ENCODE results near the gene MCF2L. TPM values are rescaled to one million over a fixed set of nuclear protein-coding genes. Genes with fewer than 3 reads are reported as not detected.

The MCF2L gene
- total RNA-seq, 1 donor from 2014 or later = 8.3 TPM

DNA sequence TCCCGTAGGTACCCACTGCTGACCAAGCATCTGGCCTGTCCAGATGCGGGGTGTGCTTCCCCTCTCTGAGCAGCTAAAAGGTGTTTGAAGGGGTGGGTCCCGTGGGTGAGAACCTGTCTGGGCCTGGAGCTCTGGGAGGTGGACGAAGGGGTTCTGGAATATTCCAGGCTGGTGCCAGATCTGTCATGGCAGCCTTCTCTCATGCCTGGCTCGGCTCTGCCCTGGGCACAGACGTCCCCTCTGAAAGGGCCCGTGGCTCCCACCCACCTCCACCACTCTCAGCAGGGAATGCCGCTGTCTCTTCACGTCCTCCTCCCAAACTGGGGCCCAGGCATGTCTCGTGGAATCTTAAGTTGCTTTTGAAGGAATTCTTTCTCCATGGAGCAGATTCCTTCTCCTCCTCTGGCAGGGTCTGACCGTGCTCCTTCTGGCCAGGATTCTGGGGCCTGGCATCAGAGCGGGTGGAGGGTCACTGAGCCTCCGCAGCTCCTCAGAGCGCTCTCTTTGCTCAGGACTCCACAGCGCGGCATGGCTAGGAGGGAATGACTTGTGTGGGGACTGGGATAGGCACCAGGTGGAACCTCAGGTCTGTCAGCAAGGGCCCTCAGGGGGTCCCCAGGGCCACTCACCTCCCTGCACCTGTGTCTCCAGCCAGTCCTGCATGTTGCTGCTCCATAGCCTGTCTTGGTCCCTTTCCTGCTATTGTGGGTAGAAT is 5.9 kb upstream of the MCF2L start:
- no peak for DNase-seq (ENCODE audit: low read depth)

DNA sequence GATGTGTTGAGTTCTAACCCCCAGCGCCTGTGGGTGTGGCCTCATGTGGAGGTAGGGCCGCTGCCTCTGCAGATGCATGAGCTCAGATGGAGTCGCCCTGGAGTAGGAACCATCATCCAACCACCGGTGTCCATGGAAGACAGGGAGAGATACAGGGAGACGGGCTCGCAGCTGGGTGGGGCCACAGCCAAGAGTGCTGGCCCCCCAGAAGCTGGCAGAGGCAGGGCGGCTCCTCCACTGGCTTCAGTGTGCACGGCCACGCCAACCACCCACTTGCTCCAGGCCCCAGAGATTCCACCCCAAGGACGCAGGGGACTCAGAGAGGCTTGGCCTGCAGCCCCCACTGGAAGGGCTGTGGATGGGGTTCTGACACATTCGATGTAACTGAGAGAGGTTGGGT is 5.4 kb upstream of the MCF2L start:
- DNase-seq (ENCODE audit: low read depth) = no peak

DNA sequence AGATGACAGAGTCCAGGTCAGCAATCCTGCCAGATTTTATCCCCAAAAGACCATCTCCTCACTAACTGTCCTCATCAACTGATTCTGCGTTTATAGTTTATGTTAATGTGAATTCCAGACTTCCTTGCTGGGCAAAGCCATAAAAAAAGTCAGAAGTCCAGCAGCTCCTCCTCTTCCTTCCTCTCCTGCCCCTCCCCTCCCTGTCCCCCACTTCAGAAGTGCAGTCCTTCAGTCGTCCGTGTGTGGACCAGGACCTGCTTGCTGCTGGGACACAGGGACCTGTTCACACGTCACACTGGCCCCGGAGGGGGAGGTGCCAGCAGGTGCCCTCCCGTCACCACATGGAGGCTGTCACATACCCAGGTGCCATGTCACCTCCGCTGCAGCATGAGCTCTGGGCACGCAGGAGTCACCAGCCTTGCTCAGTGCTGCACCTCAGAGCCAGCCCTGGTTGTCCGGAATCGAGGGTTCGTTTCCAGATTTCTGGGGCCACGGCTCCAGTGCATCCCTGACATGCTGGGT is 4.0 kb upstream of the MCF2L start:
- DNase-seq (ENCODE audit: low read depth) = no peak

DNA sequence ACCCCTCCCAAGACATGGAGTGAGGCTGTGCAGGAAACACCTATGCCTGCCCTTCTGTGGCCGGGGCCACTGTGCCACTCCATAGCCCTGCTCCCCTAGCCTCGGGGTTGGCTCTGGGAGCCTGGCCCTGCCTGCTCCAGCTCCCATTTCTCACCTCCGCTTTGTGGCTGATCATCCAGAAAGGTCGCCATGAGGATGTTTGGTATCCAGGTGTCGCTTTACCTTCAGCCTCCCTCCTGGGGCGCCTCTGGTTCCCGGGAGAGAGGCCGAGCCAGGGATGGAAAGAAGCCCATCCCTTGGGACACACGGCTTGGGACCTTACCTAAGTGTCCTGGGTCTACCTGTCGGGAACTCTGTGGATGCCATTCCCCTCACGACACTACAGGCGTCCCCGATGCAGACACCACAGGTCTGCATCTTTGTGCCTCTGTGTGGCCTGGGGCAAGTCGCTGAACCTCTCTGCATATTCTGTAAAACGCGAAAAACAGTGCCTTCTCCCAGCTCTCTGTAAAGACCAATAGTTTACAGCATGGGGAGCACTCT is 3.4 kb upstream of the MCF2L start:
- no peak for DNase-seq (ENCODE audit: low read depth)

GRCh38 chr13:112966776-112967175 is 2.2 kb upstream of the MCF2L start:
- no peak for DNase-seq (ENCODE audit: low read depth)

GRCh38 chr13:112967686-112968379 is 1.2 kb upstream of the MCF2L start:
- no peak for DNase-seq (ENCODE audit: low read depth)

- DNase-seq (ENCODE audit: low read depth) = no peak
Measured at GRCh38 chr13:112968380-112968909, 569 bp upstream of the MCF2L start.

GRCh38 chr13:112969692-112970338 is 801 bp downstream of the MCF2L start:
- DNase-seq (ENCODE audit: low read depth) = no peak

DNA sequence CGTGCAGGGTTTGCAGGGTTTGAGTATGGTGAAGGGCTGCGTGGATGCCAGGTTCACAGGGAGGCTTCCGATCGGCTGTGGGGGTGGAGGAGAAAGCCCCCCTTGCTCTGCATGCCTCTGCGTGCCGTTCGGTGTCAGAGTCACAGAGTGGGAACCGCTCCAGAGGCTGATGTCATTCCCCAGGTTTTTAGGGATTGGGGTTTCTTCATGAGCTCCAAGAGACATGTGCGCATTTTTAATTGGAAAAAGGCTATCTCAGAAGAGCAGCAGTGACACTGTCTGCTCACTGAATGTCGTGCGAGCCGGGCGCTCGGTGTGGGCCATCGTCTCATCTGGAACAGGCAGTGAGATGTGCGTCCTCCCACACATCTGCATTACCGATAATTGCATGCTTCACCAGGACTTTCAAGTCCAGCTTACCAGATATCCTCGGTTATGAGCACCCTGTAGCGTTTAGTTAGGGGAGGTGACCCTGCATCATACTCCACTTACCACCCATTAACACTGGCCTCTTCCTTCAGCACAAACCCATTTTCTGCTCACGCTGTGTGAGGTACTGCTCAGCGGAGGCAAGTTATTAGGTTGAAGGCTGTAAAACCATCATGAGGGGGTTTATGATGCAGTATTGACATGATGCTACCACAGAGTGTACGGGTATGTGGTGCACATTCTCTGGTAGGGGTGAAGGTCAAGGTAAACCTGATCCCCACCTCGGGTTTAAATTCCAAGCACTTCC is 1.7 kb downstream of the MCF2L start:
- DNase-seq (ENCODE audit: low read depth) = no peak

DNA sequence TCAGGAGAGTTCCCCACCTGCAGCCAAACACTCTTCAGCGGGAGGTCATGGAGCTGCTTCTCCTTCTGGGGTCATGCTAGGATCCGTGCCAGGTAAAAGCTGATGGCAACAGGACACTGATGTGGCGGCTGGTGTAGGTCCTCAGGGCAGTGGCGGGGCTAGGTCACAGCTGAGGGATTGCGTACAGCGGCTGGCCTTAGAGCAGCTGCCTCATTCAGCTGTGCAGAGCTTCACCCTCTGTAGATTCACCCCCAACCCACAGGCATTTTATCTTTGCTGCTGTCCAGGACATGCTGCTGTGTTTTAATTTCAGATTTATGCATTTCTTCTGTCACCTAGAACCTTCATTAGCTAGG is 2.3 kb downstream of the MCF2L start:
- no peak for DNase-seq (ENCODE audit: low read depth)

DNA sequence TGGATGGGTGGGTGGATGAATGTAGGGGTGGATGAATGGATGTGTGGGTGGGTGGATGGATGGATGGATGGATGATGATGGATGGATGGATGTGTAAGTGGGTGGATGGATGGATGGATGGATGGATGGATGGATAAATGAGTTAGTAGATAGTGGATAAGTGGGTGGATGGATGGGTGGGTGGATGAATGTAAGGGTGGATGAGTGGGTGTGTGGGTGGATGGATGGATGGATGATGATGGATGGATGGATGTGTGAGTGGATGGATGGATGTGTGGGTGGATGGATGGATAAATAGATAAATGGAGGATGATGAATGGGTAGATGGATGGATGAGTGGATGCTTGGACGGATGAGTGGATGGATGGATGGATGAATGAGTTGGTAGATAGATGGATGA is 3.2 kb downstream of the MCF2L start:
- DNase-seq (ENCODE audit: low read depth) = no peak

DNA sequence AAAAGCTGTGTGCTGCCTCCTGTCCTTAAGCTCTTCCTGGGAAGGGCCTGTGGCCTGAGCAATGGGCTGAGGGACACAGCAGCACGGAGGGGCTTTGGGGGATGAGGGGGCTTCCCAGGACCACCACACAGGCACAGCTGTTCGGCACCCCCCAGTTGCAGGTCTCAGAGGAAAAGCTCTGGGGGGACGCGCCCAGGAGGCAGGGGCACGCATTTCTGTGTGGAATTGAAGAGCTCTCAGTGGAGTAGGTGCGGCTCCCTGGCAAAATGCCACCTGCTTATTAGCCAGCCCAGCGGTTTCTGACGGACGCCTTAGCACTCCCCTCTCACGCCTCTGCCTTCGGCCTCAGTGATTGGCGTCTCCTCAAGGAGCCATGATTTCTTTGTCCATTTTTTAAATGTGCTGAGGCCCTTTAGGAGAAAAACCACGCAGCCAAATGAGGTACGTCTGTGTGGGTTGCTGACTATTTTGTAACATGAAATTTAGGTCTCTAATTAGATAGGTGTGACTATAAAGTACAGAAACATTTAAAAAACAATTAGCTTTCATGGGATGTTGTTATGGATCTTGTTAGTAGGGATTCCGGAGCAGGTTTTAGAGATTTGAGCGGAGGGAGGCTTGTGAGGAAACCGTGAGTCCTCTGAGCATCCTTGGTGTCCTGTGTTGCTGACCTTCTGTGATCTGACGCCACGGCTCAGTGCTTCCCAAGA is 4.0 kb downstream of the MCF2L start:
- DNase-seq (ENCODE audit: low read depth) = no peak

GRCh38 chr13:112973577-112973951 is 4.5 kb downstream of the MCF2L start:
- DNase-seq (ENCODE audit: low read depth) = no peak

DNA sequence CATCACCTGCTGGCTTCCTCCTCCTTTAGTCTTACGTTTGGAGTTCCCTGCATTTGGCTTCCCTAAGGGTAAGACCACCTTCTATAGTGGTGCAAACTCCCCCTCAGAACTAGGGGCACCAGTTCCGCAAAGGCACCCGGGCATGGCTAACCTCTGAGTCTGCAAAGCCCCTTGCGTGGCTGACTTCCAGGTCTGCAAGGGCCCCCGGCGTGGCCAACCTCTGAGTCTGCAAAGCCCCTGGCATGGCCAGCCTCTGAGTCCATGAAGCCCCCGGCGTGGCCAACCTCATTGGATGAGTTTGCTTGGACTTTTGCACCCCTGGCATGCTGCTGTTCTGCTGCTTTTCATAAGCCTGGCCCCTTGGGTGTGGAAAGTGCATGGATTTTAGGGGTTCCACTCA is 5.1 kb downstream of the MCF2L start:
- DNase-seq (ENCODE audit: low read depth) = no peak

- DNase-seq (ENCODE audit: low read depth) = no peak
Measured at GRCh38 chr13:112974671-112975070, 5.7 kb downstream of the MCF2L start.

GRCh38 chr13:112975401-112975939 is 6.5 kb downstream of the MCF2L start:
- no peak for DNase-seq (ENCODE audit: low read depth)

DNA sequence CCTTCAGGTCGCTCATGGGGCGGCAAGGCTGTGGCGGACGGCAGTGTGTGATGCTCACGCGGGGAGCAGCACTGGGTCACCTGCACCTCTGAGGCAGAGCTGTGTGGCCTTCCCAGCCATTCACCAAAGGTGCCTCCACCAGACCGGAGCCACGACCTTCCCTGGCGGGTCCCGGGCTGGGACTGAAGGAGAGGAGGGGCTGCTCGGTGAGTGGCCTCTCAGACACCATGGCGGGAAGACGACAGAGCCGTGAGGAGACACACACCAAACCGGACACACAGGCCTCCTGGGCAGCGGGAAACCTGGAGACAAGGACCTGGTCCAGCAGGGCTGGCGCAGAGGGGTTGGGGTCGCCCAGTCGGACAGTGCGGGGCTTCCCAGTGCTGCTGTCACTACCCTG is 7.5 kb downstream of the MCF2L start:
- no peak for DNase-seq (ENCODE audit: low read depth)

DNA sequence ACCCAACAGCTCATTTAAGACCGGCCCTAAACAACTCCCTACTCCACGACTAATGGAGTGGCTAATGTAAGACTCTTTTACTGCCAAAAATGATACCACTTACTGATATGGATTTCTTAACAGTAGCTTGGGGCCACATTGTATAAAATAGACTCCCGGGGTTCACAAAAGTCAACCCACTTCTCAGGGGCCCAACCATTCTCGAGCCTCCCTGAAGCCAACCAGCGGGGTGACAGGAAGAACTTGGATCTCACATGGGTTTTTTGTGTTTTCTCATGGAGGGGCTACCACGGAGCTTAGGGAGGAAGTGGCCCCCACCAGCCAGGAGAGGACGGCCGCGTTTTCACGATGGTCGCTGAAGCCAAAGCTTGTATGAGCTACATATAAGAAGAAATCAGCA is 8.1 kb downstream of the MCF2L start:
- no peak for DNase-seq (ENCODE audit: low read depth)

DNA sequence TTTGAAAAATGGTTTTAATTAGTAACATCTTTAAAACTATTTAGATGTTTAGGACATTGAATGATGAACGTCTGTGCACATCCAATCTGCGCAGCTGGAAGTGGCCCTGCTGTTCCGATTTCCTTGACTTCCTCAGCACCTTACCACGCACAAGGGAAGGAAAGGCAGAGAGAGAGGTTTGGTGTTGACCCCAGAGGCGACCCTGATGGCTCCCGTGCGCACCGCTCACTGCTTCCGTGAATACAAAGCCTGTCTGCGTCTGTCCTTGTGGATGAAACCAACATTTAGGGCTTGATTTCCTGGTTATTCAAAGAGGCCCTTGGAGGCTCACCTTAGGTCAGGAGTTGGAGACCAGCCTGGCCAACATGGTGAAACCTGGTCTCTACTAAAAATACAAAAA is 8.5 kb downstream of the MCF2L start:
- no peak for DNase-seq (ENCODE audit: low read depth)

- no peak for DNase-seq (ENCODE audit: low read depth)
Measured at GRCh38 chr13:112978561-112979405, 9.8 kb downstream of the MCF2L start.
